Spleen (tissue), 3 donors: Measurements from ENCODE around the gene TP63.

Experiments
- POLR2A ChIP-seq, 3 donors: fragments of 450-650 bp; IDR thresholded peaks; one replicate each; pipeline ENCODE4 v1.5.1; 2017; ENCODE audit warnings: antibody characterized with exemption in 3 of 3, mild to moderate bottlenecking in 1 of 3
- POLR2AphosphoS5 ChIP-seq, 3 donors: sonication (generic); formaldehyde crosslinking; IDR thresholded peaks; one replicate each; pipeline ENCODE4 v1.5.1; 2017; ENCODE audit warnings: antibody characterized with exemption in 3 of 3

DNA sequence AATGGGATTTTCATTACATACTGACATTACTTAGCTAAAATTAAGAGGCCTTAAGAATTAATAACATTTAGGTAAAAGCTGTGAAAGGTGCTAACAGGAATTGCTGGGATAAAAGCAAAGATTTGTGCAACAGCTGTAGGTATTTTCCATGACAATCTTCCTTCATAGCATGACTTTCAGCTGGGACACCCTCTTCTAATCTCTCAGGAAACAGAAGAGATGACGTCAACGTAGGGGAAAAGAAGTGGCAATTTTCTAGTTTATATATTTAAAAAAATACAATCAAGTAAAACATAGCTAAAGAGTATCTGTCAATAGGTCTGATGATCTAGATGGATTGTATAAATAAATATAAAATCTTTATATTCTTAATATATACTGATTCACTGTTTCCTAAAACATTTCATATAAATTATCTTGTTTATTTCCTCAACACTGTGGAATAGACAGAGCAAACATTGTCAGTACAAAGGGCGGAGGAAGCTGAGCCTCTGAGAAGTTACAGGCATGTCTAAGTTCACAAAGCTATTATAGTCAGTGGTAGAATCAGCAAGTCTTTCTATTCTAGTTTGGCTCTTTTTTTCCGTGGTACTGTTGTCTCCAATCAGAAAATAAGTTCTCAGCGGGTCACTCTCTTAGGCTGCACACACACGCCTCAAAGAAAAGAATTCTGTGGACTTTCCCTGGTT lies 272.5 kb downstream of the TP63 start:
- TF ChIP-seq POLR2AphosphoS5 (IDR thresholded peaks at IDR 0.05) (no peak), POLR2A (IDR thresholded peaks at IDR 0.05) (no peak)
